Measurements from ENCODE around the gene ARHGAP15.

Gene ARHGAP15

GRCh38 chr2:143742581-143742980 lies 613.4 kb downstream of the ARHGAP15 start:
- DNase-seq = no peak

- no peak for DNase-seq
Measured at GRCh38 chr2:143744114-143744513, 614.9 kb downstream of the ARHGAP15 start.

- DNase-seq = no peak
Measured at GRCh38 chr2:143745060-143745459, 615.8 kb downstream of the ARHGAP15 start.

- no peak for DNase-seq
Measured at GRCh38 chr2:143754742-143755141, 625.5 kb downstream of the ARHGAP15 start.

GRCh38 chr2:143758629-143759330 lies 629.6 kb downstream of the ARHGAP15 start:
- DNase-seq = no peak

GRCh38 chr2:143759455-143759854 lies 630.2 kb downstream of the ARHGAP15 start:
- DNase-seq = no peak

GRCh38 chr2:143762176-143762928 lies 633.1 kb downstream of the ARHGAP15 start:
- no peak for DNase-seq

GRCh38 chr2:143764261-143764660 lies 635.0 kb downstream of the ARHGAP15 start:
- no peak for DNase-seq

- no peak for DNase-seq
Measured at GRCh38 chr2:143764706-143765105, 635.5 kb downstream of the ARHGAP15 start.

GRCh38 chr2:143768991-143769390 lies 639.8 kb downstream of the ARHGAP15 start:
- DNase-seq = no peak

GRCh38 chr2:143771939-143772338 lies 642.7 kb downstream of the ARHGAP15 start:
- DNase-seq = no peak

- no peak for DNase-seq
Measured at GRCh38 chr2:143776526-143777297, 647.5 kb downstream of the ARHGAP15 start.

- no peak for DNase-seq
Measured at GRCh38 chr2:143779021-143779420, 649.8 kb downstream of the ARHGAP15 start.

GRCh38 chr2:143786026-143786765 lies 657.0 kb downstream of the ARHGAP15 start:
- DNase-seq = no peak

GRCh38 chr2:143787674-143788073 lies 658.5 kb downstream of the ARHGAP15 start:
- no peak for DNase-seq

- no peak for DNase-seq
Measured at GRCh38 chr2:143792602-143793001, 663.4 kb downstream of the ARHGAP15 start.

- DNase-seq = no peak
Measured at GRCh38 chr2:143793381-143793780, 664.2 kb downstream of the ARHGAP15 start.

GRCh38 chr2:143796051-143796450 lies 666.8 kb downstream of the ARHGAP15 start:
- DNase-seq = no peak

- no peak for DNase-seq
Measured at GRCh38 chr2:143801561-143801960, 672.3 kb downstream of the ARHGAP15 start.

GRCh38 chr2:143802242-143802641 lies 673.0 kb downstream of the ARHGAP15 start:
- no peak for DNase-seq

- no peak for DNase-seq
Measured at GRCh38 chr2:143802871-143803650, 673.8 kb downstream of the ARHGAP15 start.

GRCh38 chr2:143803936-143804335 lies 674.7 kb downstream of the ARHGAP15 start:
- no peak for DNase-seq
